Lower leg skin (tissue), 4 donors: ENCODE results near the gene KRTAP9-7. TPM values are rescaled to one million over a fixed set of nuclear protein-coding genes. Genes with fewer than 3 reads are reported as not detected.
"Not testable (repeated sequence)": the region's sequence is repeated elsewhere in the genome, so short reads cannot be mapped to it uniquely, and the experiment has no call there.

ENCODE experiments used
- DNase-seq, 2 donors: peaks; one replicate each; pipeline ENCODE4 v3.0.0-alpha.2; 2019; ENCODE audit warnings: low spot score in 2 of 2
- H3K4me3 ChIP-seq: fragments of 200-600 bp; sonication (generic); 2 replicates; pipeline ENCODE4 v1.5.1; 2017; ENCODE audit warnings: mild to moderate bottlenecking, low read depth; ENCODE audit not compliant: poor library complexity, severe bottlenecking
- CTCF ChIP-seq, 3 donors: fragments of 450-650 bp; IDR thresholded peaks; one replicate each; pipeline ENCODE4 v1.5.1; 2016; ENCODE audit warnings: antibody characterized with exemption in 3 of 3, mild to moderate bottlenecking in 3 of 3, moderate library complexity in 2 of 3
- POLR2A ChIP-seq, 2 donors: fragments of 450-650 bp; IDR thresholded peaks; one replicate each; pipeline ENCODE4 v1.6.1; 2016 to 2017; ENCODE audit warnings: antibody characterized with exemption in 2 of 2, mild to moderate bottlenecking in 1 of 2, moderate library complexity in 1 of 2
- WGBS, 2 donors: methylation state at CpG; one replicate each; pipeline ENCODE4 v1.1.5; 2018; 5-methylcytosine and 5-hydroxymethylcytosine counted together
- intact Hi-C: fragments of 100-400 bp; cut with DNase I; formaldehyde crosslinking; loops from one replicate; pipeline ENCODE4 v1.15.0; 2023; ENCODE audit warnings: low total_unique reads
- total RNA-seq, 4 donors: library from RNA; depleted of rRNA; stranded (reverse); fragments of >200 nt; gene quantifications; one replicate each; pipeline ENCODE4 v1.1.0, GENCODE V29; 2016

The KRTAP9-7 gene
- total RNA-seq, 4 donors from 2014 or later = 0.51 to 17.1 TPM; not detected in 2

- intact Hi-C loops = no loop called here
- WGBS, 2 donors = 94 to 97% methylated on average over 1 of the region's 1 CpG
- no peak for DNase-seq
- no peak for TF ChIP-seq CTCF (IDR thresholded peaks at IDR 0.05)
- no peak for TF ChIP-seq POLR2A (IDR thresholded peaks at IDR 0.05)
- no peak overlapping the region for H3K4me3 ChIP-seq
Measured at GRCh38 chr17:41251261-41251660, 24.2 kb upstream of the KRTAP9-7 start.

GRCh38 chr17:41254861-41255260 is 20.6 kb upstream of the KRTAP9-7 start:
- intact Hi-C loops = no loop called here

GRCh38 chr17:41255381-41256290 is 19.9 kb upstream of the KRTAP9-7 start, which contains the start of gene KRTAP9-9:
Gene KRTAP9-9 (plus strand): TSS chr17:41255384.
- WGBS, 2 donors = 85 to 86% methylated on average over 4 of the region's 5 CpGs
- intact Hi-C loops, DNase-seq, H3K4me3 ChIP-seq: not testable (repeated sequence)

More at GRCh38 chr17:41254861-41255260, 20.6 kb upstream of the KRTAP9-7 start:
- DNase-seq = no peak
- WGBS, 2 donors = 0 to 44% methylated on average over 1 of the region's 1 CpG
- no peak for TF ChIP-seq POLR2A (IDR thresholded peaks at IDR 0.05)
- no peak for TF ChIP-seq CTCF (IDR thresholded peaks at IDR 0.05)
- no peak overlapping the region for H3K4me3 ChIP-seq

- no peak for TF ChIP-seq CTCF (IDR thresholded peaks at IDR 0.05)
- TF ChIP-seq POLR2A (IDR thresholded peaks at IDR 0.05) = no peak
- DNase-seq = no peak
- 88 to 89% methylated on average over 1 of the region's 1 CpG for WGBS, 2 donors
- intact Hi-C loops = no loop called here
- no peak overlapping the region for H3K4me3 ChIP-seq
Measured at GRCh38 chr17:41256291-41256685, 19.2 kb upstream of the KRTAP9-7 start.

- H3K4me3 ChIP-seq = no peak overlapping the region
- DNase-seq = no peak
- intact Hi-C loops = no loop called here
- TF ChIP-seq CTCF (IDR thresholded peaks at IDR 0.05) (no peak), POLR2A (IDR thresholded peaks at IDR 0.05) (no peak)
Measured at GRCh38 chr17:41258406-41258805, 17.1 kb upstream of the KRTAP9-7 start.

- no peak overlapping the region for H3K4me3 ChIP-seq
- 82% methylated on average over 2 of the region's 2 CpGs for WGBS, 2 donors
- intact Hi-C loops = no loop called here
- no peak for TF ChIP-seq POLR2A (IDR thresholded peaks at IDR 0.05)
- no peak for TF ChIP-seq CTCF (IDR thresholded peaks at IDR 0.05)
- DNase-seq = no peak
Measured at GRCh38 chr17:41263212-41263611, 12.3 kb upstream of the KRTAP9-7 start.
